NAMALWA (cell line): ENCODE measurements around the gene SH3BP2.

Source experiments
- DNase-seq: peaks from one replicate; pipeline ENCODE4 v3.0.0-alpha.2; 2015; ENCODE audit warnings: low spot score

The SH3BP2 gene

GRCh38 chr4:2819244-2820215, 26.6 kb downstream of the SH3BP2 start:
- no peak for DNase-seq

DNA sequence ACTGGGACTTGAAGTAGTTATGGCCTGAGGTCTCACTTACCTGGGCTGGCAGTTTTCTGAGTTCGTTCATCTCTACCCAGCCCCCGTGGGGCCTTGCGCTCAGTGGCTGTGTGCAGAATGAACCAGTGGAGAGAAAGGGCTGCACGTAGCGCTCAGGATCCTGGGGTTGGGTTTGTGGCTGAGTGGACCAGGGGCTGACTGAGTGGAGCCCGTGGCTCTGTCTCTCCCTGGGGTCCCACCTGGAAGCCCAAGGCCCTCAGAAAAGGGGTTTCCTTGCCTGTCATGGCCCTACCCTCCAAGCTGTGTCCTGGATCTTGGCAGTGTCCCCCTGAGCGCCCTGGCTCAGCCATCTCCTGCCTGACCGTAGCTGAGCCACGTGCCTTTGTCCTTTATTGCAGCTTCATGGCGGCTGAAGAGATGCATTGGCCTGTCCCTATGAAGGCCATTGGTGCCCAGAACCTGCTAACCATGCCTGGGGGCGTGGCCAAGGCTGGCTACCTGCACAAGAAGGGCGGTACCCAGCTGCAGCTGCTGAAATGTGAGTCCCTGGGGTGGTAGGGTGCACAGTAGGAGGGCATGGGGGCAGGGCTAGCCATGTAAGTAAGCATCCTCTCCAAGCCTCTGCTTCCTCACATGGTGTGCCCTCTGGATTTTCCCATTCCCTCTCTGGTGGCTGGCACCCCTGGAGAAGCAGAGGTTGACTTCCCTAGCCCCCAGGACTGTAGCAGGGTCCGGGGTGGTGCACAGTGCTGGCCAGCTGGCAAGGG, 27.5 kb downstream of the SH3BP2 start:
- DNase-seq, result no peak

DNA sequence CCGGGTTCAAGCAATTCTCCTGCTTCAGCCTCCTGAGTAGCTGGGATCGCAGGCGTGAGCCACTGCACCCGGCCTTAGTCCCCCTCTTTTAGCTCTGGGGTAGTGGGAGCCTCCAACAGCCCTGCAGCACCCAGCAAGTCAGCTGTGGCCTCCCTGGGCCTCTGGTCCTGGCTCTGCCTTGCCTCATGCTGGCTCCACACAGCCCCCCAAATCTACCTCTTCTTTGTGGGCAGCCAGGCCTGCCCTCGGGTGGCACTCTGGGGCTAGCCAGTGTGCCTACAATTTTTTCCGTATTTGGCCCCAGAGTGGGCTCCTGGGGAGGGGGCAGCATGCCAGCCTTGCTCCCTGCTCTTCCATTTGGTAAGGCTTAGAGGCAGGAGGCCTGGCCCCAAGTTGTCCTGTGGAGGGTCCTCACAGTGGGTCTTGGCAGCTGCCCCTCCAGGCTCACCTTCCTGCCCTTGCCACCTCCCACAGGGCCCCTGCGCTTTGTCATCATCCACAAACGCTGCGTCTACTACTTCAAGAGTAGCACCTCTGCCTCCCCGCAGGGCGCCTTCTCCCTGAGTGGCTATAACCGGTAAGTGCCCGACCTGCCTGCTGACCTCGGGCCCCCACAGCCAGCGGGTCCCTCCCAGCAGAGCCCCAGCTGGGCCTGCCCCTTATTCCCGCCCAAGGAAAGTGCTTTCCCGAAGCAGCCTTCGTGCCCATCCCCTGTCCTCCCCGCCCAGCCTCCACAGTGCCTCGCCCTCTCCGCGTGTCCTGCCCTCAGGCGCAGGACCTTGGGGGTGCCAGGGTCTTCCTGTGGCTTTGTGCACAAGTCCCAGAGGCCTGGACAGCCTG, 29.8 kb downstream of the SH3BP2 start:
- DNase-seq, result no peak

DNA sequence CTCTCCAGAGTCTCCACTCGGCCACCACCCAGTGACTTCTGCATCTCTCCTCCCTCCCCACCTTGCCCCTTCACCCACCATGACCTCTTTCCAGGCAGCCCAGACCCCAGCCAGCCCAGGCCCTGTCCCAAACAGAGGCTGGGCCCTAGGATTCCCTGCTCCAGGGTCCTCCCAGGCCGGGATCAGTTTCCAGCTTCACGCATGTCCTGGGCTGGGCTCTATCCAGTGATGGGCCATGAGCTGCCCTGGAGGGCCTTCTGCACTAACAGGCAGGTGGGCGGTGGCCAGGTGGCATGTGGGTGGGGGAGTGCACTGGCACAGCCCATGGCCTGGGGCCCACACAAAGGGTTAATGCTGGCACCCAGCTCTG, 30.4 kb downstream of the SH3BP2 start:
- DNase-seq, result no peak

- DNase-seq, result no peak
These were observed 30.9 kb downstream of the SH3BP2 start for GRCh38 chr4:2823671-2824328.

DNA sequence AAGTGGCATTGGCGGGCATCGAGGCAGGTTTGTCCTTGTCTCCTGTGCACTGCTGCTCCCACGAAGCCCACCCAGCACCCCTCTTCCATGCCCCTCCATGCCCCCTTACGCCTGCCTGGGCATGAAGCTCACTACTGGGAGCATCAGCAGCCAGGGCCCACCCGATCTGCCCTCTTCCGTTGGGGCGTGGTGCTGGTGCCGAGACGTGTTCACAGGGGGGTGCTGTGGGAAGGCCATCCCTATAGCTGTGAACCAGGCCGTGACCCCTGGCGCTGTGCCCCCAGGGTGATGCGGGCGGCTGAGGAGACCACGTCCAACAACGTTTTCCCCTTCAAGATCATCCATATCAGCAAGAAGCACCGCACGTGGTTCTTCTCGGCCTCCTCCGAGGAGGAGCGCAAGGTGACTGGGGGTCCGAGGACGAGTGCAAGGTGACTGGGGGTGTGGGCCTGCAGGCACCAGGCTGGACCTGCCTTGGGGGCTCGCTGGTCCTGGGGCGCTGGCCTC, 31.5 kb downstream of the SH3BP2 start:
- no peak for DNase-seq

DNA sequence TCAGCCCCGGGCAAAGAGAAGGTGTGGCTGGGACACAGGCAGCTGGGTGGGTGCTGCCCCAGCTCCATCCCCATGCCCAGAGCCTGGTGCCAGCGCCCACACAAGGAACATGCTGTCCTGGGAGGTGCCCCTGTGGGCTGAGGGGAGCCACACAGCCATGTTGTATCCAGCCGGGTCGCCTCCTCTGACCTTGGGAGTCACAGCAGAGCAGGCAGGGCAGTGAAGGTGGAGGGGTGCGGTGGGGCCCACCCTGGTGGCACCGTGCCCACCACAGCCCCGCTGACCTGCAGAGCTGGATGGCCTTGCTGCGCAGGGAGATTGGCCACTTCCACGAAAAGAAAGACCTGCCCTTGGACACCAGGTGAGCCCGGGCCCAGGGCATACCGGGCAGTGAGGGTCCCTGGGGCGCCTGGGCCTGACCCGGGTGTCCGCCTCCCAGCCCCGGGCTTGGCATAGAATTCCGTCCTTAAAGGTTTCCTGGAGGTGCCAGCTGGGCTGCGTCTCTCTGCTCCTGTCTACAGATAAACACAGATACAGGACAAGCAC, 32.0 kb downstream of the SH3BP2 start:
- DNase-seq, result no peak

DNA sequence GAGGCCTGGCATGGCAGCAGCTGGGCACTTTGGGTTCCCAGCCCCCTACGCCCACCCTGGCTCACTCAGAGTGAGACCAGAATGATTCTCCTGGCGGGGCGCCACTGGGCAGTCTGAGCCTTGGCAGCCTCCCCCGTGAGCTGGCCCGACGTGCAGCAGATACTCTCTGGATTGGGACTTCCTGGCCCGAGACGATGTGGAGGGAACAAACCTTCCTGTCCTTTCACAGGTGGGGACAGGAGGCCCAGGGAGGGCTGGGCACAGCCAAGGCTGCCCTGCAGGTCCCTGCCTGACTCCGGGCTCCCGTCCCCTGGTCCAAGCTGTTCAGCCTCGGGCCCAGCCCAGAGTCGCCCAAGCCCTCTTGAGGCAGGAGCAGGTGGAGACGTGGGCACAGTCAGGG, 32.9 kb downstream of the SH3BP2 start:
- DNase-seq, result no peak

DNA sequence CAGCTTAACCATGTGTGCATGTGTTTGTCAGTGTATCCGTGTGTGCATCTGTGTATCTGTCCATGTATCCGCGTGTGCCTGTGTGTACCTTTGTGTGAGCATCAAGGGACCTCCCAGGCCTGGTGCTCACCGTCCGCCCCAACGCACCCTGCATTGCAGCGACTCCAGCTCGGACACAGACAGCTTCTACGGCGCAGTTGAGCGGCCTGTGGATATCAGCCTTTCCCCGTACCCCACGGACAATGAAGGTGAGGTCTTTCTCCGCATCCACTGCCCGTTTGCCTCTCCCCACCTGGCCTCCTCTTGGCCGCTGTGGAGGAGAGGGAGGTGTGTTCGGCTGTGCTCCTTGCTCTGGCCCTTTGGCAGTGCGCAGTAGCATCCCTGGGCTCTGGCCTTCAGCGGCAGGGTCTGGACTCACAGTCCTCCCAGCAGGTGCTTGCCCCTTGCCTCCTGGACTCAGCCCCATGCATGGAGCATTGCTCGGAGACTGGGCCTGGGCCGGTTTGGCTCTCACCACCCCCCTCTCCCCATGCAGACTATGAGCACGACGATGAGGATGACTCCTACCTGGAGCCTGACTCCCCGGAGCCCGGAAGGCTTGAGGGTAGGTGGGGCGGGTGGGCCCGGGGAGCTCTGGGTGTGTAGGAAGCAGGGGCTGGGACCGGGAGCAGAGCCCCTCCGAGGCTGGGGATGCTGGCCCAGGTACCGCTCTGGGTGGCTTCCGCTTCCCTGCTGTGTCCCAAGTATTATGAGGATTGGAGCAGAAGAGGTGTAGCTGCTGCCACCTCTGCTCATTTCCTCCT, 34.4 kb downstream of the SH3BP2 start:
- DNase-seq, result no peak

DNA sequence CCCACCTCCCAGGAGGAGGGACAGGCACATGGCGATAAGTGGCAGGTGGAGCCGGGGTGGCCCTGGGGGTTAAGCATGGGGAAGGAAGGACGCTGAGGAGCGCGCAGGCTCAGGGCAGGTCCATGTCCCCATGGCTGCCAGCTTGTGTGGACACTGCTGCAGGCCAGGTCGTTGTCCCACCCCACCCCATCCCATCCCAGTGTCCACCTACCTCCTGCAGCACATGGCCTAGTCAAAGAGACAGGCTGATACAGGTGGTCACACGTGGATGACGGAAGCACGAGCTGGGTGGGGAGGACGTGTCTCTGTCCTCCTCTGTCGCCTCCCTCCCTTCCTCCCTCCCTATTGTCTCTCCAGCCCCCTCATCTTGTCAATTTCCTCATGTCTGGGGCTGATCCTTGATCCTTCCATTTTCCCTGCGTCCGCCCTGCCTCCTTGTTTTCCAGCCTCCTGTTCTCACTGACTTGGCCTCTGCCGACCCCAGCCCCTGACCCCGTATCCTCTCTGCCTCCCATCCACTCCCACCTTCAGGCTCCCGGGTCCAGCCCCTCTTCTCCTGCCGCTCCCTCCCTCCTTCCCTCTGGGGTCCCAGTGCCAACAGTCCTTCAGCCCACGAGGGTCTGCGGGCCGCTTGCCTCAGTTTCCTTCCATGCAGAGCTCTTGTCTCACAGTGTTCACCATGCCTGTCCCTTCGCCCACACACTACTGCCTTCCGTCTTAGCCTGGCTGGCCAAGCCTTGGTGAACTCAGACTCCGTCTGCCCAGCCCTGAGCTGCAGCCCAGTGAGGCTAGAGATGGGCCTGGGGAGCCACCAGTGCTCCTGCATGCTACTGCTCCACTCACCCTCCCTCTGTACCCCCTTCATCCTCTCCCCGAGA, 35.2 kb downstream of the SH3BP2 start:
- no peak for DNase-seq

GRCh38 chr4:2828758-2829181, 35.9 kb downstream of the SH3BP2 start:
- no peak for DNase-seq

DNA sequence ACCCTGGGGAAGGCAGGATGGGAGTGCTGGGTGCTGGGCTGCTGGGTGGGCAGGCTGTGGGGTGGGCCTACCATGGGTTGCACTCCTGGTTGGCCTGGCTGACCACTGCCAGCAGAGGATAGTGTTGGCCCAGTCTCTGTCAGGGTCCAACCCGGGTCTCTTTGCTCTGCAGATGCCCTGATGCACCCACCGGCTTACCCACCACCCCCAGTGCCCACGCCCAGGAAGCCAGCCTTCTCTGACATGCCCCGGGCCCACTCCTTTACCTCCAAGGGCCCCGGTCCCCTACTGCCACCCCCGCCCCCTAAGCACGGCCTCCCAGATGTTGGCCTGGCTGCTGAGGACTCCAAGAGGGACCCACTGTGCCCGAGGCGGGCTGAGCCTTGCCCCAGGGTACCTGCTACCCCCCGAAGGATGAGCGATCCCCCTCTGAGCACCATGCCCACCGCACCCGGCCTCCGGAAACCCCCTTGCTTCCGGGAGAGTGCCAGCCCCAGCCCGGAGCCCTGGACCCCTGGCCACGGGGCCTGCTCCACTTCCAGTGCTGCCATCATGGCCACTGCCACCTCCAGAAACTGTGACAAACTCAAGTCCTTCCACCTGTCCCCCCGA, 36.5 kb downstream of the SH3BP2 start:
- no peak for DNase-seq

DNA sequence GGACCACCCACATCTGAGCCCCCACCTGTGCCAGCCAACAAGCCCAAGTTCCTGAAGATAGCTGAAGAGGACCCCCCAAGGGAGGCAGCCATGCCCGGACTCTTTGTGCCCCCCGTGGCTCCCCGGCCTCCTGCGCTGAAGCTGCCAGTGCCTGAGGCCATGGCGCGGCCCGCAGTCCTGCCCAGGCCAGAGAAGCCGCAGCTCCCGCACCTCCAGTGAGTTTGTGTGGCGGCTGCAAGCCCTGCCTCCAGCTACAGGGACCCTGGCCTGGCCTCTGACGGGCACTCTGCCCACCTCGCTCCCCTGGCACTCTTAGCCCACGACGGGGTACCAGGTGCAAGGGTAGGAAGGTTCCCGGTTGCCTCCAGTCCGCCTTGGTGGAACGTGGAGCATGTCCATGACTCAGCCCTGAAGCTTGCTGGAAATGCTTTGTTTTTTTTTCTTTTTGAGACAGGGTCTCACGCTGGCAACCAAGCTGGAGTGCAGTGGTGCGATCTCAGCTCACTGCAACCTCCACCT, 37.1 kb downstream of the SH3BP2 start:
- DNase-seq, result no peak

DNA sequence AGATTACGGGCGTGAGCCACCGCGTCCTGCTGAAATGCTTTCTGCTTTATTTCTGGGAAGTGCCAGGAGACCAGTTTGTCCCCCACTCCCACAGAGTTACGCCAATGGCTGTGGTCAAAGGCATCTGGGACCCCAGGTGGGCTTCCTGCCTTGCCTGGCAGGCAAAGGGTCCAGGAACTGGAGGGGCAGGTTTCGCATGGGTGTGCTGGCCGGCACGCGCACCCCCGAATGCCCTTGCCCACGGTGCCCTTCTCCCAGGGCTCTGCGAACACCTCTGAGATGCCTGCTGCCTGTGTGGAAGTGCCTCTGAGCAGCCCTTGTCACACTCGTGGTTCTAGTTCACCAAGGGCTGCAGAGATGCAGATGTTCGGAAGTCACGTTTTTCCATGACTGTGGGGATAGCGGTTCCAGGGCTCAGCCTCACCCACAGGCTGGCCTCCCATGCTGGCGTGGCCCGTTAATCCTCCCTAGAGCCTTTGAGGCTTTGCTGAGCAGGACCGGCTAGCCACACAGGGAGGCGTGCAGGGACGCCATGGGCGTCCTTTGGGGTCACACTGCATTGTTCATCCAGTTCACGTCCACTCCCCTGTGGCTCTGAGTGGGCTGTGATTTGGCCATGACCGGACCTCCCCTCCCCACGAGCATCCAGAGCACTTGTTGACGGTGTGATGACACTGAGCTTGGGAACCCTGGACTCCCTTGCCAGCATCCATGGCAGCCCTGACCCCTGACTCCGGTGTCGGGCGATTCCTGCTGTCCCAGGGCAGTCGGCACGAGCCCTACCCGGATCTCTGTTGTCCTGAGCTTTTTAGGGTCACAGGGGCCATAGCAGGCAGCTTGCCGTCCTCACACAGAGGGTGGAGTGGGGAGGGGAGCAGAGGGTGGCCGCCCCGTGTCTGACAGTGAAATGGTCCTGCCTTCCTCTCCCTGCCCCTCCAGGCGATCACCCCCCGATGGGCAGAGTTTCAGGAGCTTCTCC, 38.0 kb downstream of the SH3BP2 start:
- DNase-seq, result no peak

DNA sequence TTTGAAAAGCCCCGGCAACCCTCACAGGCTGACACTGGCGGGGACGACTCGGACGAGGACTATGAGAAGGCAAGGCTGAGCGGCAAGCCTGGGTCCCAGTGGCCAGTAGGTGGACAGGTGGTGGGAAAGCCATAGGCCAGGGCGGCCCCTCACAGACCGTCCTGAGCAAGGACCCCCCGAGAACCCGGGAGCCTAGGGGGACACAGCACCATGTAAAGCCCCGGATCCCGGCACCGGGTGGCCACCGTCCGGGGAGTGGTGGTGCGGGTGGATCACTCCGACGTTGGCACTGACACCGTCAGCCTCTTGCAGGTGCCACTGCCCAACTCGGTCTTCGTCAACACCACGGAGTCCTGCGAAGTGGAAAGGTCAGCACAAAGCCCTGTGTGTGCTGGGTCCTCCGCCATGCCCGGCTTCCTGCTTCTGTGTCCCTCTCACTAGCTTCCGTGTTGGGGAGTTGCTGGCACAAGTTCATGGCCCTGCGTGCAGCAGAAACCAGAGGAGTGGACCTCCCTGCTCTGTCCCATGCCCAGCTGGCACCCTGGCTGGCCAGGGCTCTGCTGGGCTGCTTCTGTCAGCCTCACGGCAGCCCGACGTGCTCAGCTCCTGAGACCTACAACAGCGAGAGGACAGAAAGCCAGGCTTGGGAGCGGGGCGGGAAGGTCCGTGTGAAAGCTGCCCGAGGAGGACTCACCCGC, 38.9 kb downstream of the SH3BP2 start:
- DNase-seq, result no peak

DNA sequence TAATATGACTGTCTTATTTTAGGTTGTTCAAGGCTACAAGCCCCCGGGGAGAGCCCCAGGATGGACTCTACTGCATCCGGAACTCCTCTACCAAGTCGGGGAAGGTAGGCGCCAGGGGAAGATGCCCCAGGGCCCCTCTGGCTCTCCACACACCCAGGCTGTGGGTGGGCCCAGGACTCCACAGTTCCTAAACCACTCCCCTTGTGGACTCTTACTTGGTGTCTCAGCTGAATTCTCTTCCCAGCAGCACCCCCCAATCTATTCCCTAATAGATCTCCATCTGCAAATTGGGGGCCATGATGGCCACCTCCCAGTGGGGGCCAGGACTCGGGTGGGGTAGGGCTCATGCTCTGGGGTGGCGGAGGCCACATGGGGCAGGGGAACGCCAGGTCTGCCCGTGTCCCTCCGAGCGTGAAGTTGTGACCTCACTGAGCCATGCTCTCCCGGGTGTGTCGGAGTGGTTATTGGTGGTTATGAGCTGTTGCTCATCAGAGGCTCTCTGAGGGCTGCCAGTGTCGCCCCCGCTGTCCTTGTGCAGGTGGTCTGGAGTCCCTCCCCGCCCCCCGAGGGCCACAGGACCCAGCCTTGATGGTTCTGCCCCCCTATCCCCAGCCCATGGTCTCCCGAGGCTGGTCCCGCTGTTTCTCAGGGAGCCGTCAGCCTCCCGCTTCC, 39.6 kb downstream of the SH3BP2 start:
- peak; percentile 91 for DNase-seq
